ENCODE results near the gene THOC2.
A peak's percentile ranks its signal among the peaks of the same experiment; 100 is the strongest.
"Not testable (repeated sequence)": the region's sequence is repeated elsewhere in the genome, so short reads cannot be mapped to it uniquely, and the experiment has no call there.

The THOC2 gene, protein sequence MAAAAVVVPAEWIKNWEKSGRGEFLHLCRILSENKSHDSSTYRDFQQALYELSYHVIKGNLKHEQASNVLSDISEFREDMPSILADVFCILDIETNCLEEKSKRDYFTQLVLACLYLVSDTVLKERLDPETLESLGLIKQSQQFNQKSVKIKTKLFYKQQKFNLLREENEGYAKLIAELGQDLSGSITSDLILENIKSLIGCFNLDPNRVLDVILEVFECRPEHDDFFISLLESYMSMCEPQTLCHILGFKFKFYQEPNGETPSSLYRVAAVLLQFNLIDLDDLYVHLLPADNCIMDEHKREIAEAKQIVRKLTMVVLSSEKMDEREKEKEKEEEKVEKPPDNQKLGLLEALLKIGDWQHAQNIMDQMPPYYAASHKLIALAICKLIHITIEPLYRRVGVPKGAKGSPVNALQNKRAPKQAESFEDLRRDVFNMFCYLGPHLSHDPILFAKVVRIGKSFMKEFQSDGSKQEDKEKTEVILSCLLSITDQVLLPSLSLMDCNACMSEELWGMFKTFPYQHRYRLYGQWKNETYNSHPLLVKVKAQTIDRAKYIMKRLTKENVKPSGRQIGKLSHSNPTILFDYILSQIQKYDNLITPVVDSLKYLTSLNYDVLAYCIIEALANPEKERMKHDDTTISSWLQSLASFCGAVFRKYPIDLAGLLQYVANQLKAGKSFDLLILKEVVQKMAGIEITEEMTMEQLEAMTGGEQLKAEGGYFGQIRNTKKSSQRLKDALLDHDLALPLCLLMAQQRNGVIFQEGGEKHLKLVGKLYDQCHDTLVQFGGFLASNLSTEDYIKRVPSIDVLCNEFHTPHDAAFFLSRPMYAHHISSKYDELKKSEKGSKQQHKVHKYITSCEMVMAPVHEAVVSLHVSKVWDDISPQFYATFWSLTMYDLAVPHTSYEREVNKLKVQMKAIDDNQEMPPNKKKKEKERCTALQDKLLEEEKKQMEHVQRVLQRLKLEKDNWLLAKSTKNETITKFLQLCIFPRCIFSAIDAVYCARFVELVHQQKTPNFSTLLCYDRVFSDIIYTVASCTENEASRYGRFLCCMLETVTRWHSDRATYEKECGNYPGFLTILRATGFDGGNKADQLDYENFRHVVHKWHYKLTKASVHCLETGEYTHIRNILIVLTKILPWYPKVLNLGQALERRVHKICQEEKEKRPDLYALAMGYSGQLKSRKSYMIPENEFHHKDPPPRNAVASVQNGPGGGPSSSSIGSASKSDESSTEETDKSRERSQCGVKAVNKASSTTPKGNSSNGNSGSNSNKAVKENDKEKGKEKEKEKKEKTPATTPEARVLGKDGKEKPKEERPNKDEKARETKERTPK (N-terminal part only)

DNA sequence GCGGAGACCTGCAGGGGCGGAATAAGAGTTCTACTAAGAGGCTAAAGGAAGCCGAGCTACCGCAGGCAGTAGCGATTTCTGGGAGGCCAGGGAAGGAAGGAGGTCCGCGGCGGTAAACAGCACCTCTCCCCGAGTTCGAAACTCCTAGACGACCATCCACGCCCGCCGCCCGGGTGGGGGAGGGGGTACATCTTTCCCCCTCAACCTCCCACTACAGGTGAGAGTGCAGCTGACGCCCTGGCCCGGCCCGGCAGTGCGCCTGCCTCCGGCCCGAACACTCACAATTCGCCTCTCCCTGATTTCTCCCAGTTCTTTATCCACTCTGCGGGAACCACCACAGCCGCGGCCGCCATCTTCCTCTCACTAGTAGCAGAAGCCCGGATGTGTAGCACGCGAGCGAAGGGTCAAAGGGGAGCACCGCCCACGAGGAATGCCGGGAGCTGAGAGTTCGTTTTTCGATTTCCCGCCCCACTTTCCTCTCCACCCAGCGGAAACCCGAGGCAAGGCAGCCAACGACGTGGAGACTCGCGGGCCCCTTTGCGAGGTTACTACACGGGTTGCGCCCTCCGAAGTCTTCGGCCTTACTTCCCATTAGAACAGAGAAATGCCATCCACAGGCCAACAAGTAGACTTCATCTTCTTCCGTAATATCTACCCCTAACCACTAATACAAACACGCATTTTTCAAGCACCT is at the start of gene THOC2:
Gene THOC2 (minus strand): TSS at position 383 of the 694 bp plus-strand sequence. CDS start 30 bp downstream, at position 353.
- peak; percentile 64 for DNase-seq

DNA sequence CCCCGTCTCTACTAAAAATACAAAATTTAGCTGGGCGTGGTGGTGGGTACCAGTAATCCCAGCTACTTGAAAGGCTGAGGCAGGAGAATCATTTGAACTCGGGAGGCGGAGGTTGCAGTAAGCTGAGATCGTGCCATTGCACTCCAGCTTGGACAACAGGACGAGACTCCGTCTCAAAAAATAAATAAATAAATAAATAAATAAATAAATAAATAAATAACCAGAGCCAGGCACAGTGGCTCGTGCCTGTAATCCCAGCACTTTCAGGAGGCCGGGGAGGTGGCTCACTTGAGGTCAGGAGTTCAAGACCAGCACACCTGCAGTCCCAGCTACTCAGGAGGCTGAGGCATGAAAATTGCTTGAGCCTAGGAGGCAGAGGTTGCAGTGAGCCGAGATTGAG is 48.9 kb upstream of the THOC2 start:
- not testable (repeated sequence) for DNase-seq

DNA sequence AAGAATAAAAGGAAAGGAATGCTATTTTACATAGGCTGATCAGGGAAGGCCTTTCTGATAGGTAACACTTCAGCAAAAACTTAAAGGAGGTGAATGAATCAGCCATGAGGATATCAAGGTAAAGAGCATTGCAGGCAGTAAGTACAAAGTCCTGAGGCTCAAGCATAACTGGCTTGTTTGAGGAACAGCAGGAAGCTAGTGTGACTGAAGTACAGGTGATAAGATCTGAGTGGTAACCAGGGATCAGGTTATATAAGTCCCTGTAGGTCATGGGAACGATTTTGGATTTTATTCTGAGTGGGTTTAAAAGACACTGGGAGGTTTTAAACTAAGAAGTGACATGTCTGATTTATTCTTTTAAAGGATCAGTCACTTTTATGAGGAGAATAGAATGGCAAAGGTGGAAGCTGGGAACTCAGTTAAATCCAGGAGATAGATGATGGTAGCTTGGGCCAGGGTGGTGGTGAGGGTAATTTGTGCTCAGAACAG is 47.1 kb upstream of the THOC2 start:
- no peak for DNase-seq

DNA sequence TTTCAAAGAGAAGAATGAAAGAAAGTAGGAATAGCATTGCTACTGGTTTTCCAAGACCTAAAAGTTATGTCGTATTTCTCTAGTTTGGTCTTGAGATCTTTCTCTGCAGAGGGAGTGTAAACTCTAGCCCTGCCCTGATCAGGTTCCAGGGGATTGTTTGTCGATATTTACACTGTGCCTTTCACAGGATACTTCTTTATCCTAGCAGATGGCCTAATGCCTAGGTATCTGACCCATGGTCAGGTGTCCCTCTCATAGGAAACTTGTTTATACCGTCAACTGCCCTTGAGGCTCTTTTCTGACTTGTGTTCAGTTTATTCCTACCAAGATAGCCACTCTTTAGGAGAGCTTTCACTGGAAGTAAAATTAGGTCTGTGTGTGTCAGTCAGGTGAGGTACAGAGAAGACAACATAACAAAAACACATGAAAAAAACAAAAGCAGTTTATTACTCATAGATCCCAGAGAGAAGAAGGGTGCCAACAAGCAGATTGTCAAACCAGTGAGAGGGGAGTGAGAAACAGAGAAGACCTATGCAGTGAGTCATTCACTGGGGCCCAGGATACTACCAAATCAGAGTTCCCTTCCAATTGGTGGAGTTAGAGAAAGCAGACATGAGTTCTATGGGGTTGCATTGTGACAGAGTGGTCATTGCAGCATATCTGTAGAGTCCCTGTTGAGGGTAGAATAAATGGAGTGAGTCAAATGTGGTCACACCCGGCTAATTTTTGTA is 40.6 kb upstream of the THOC2 start:
- no peak for DNase-seq

DNA sequence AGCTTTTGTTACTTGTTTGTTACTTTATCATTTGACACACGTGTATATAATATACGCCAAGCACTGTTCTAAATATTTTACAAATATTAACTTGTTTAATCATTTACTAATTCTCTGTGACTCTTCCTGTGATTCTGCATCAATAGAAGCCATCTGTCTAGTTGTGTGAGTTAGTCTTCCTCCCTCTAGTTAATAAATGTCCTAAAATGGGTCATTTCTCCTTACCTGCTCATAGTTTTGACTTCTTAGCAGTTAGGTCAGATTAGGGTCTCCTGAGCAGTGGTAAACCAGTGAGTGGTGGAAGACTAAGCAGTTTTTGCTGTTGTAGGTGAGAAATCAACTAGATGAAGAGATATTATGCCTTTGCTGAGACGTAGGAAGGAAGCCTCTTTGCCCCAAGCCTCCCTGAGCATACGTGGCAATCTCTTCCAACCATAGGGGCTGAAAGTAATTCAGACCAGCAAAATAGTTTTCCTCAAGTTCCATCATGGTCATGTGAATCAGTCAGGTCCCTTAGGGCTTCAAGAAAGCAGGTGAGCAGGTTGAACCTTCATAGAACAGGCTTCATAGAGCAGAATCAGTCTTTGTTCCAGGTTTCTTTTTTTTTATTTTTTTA is 38.7 kb upstream of the THOC2 start:
- no peak for DNase-seq

DNA sequence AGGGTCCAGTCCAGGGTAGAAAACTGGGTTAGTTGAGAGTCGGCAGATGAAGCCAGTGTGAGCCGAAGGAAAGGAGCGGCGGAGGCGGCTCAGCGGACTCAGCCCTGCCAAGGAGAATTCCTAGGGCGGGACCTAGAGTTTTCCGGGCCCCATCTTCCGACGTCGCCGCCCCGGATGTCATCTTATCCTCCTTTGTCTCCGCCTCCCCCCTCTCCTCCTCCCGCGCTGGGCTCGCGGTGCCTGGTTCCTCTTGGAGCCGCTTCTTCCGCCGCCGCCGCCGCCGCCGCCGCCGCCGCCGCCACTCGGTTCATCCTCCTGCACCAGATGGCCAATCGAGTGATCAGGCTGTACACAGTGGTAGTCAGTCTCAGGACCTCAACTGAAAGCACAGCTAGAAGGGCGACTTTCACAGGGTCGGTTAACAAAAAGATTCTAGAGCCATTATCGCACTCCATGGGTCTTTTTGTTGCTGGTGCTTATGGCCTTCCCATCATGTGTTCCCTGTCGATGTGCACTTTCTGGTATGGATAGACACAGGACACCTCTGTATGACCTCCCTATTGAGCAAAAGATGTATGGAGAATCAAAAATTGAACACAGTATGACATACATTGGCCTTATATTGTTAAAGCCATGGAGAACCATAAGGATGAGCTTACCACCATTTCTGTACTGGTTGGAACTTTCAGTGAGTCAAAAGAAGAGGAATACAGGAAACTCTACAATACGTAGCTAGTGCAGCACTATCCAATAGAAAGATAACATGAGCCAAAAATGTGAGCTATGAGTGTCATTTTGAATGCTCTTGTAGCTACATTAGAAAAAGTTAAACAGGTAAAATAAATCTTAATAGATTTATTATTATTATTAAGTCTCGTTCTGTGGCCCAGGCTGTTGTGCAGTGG is 32.4 kb upstream of the THOC2 start:
- no peak for DNase-seq

DNA sequence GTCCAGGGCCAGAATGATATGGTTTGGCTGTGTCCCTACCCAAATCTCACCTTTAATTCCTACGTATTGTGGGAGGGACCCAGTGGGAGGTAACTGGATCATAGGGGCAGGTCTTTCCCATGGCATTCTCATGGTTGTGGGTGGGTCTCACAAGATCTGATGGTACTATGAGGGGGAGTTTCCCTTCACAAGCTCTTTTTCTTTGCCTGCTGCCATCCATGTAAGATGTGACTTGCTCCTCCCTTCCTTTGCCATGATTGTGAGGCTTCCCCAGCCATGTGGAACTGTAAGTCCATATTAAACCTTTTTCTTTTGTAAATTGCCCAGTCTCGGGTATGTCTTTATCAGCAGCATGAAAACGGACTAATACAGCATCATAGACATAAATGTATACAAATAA is 27.0 kb upstream of the THOC2 start:
- not testable (repeated sequence) for DNase-seq

DNA sequence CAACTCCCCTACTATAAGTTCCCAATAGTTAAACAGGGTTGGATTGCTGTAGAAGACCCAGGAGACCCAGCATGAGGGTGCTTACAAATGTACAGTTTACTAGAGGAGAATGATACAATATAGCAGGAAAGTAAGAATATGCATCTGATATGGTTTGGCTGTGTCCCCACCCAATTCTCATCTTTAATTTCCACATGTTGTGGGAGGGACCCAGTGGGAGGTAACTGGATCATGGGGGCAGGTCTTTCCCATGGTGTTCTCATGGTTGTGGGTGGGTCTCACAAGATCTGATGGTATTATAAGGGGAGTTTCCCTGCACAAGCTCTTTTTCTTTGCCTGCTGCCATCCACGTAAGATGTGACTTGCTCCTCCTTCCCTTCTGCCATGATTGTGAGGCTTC is 24.9 kb upstream of the THOC2 start:
- DNase-seq = not testable (repeated sequence)

DNA sequence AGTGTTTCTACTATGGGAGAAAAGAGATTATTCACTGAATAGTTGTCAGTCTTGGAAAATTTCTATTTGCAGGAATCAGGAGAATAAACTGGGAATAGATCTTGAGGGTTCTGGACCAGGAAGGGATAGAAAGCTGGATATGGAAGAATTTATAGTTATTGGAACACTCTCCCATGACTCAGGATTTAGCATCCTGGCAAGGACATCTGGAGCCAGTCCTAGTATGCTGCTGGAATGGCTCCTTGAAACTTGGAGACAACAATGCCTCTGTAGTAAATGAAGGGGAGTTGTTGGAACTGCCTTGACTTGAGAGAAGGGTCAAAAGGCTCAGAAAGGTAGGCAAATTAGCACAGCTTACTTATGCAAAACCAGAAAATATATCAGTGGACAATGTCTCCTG is 23.5 kb upstream of the THOC2 start:
- DNase-seq = no peak

DNA sequence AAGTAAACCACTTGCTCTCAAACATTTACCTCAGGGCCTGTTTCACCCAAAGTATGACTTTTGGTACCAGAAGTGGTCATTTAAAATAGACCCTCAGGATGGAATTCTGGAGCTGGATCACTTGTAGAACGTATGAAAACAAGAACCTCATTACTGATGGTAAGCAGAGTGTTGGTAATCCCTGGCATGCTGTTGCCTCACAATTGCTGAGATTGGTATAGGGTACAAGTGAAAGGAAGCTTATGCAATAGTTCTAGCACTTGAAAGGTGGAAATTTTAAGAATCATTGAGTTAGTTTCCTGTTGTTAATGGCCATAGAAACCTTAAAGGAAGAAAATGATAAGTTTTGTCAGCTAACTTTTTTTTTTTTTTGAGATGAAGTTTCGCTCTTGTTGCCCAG is 22.3 kb upstream of the THOC2 start:
- no peak for DNase-seq

DNA sequence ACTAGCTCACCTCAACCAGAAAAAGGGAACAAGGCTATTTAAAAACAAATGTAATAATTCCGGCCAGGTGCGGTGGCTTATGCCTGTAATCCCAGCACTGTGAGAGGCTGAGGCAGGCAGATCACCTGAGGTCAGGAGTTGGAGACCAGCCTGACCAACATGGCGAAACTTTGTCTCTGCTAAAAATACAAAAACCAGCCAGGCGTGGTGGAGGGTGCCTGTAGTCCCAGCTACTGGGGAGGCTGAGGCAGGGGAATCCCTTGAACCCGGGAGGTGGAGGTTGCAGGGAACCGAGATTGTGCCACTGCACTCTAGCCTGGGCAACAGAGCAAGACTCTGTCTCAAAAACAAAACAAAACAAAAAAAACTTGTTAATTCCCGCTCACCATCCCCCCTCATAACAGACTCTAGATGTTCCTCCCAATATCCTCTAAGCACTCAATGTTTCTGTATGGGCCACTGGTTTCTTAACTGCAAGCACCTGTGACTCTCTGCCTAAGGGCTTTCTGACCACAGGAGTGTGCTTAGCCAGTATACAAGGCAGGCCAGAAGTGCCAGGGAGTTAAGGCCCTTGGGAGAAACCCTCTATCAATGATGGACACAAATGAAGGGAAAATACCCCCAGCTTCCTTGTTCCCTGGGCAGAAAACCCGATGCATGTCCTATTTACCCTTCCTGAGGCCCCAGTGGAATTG is 21.0 kb upstream of the THOC2 start:
- DNase-seq = no peak

DNA sequence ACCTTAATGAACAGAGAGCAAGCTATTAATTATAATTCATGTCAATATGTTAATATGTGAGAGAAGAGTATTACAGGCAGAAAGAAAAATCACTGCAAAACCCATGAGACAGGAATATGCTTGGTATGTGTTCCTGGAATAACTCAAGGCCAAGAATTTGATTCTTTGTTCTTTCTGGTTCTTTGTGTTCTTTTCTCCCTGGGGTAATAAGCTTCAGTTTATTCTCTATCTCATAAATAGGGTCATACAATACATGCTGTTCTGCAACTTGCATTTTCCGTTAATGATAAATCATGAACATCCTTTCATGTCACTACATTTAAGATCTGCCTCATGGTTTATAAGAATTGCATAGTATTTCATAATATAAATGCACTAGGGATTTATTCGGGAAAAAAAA is 16.8 kb upstream of the THOC2 start:
- DNase-seq = no peak

DNA sequence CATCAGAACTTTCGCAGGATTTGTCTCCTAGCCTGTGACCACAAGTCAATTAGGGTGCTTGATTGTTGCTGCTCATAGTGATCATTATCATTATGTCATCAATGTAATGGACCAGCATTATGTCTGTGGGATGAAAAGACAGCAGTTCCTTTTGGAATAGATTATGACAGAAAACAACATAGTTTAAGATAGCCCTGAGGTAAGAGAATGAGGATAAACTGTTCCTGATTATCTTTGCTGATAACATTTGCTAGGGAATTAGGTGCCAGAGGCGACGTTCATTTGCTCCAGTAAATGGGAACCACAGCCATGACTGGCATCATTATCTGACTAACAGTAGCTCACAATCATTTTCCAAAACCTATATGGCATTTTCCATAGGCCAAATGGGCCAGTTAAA is 12.7 kb upstream of the THOC2 start:
- DNase-seq = no peak

DNA sequence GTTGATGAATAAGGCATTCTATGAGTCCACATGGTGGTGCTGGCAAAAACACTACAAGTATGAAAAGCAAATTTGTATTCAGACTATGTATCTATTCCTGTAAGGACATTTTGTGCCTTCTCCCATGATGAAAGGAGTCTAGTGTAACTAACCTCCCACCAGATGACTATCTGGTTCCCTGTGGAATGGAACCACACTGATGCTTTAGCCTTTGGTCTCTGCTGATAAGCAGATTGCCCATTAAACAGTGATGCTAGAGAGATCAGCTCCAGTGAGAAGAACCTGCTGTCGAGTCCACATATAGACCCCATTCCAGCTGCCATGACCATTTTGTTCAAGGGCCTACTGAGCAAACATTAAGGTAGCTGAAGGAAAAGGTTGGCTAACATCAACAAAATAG is 10.5 kb upstream of the THOC2 start:
- no peak for DNase-seq

DNA sequence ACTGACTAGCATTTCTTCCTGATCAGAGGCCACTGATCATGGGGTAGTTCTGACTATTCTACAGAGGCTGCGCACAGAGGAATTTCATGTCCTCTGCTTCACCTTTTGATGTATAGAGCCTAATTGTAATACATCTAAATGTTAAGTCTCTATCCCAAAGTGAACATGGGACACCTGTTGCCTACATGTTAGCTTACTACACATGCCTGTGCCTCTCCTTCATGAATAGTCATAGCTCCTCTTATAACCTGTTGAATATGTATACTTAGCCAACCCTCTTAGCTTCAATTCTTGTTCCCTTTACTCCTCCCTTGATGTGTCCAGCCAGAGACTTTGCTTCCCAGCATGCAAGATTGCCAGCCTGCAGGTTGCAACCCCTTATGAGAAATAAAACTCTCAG is 9.6 kb upstream of the THOC2 start:
- DNase-seq = no peak

DNA sequence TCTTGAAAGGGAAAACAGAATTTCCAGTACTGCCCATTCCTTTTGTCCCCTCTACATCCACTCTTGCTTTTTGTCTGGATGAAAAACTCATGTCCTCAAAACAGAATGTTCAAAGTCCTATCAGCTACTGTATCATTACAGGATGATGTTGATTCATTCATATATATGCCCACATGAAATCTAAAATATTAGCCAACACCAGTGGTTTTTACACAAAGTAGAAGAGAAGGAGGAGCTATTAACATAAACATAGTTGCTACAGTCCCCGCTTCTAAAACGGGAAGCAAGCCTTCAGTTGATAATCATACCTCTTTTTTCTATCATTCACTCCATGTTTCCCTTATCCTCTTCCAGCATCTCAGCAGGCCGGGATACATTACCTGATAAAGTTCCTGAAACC is 7.7 kb upstream of the THOC2 start:
- no peak for DNase-seq

DNA sequence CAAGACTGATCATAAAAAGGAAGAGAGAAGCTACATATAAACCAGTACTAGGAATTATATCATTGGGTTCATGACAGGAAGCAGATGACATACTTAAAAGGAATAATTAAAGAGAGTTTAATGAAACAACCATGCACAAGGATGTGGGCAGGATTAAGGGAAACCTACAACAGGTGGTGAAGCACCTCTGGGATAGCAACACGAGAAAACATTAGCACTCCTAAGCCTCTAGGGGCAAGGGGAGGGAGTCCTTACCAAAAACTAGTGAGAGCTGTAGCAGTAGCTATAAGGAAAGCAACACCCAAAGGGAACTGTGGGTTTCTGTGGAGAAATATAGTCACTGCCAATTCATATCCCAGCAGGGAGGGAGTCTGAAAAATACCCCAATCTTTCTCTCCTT is 7.2 kb upstream of the THOC2 start:
- no peak for DNase-seq

DNA sequence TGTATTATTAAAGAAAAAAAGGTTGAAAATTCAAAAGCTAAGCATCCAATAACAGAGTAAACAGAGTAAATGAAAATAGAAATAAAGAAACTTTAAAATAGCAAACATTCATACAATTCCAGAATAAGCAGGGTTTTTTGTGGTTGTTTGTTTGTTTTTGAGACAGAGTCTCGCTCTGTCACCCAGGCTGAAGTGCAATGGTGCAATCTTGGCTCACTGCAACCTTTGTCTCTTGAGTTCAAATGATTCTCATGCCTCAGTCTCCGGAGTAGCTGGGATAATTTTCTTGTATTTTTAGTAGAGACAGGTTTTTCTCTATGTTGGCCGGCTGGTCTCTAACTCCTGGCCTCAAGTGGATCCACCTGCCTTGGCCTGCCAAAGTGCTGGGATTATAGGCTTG is 6.6 kb upstream of the THOC2 start:
- no peak for DNase-seq

DNA sequence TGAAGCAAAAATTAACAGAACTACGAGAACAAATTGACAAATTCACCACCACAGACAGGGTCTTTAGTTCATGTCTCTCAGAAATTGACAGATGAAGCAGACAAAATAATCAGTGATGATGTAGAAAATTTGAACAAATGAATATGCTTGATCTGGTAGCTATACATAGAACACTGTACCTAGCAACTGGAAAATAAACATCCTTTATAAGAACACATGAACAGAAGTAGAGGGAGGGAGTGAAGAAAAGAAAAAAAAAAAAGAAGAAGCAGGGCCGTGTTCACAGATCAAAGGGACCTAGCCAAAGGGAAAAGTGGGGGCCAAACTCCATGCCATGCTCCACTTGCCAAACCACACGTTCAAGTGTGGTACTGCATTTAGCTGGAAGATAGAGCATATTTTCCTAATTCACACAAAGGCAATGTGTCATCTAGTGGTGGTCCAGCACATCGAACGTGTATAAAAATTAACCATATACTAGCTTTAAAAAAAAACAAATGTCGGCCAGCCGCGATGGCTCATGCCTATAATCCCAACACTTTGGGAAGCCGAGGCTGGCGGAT is 5.6 kb upstream of the THOC2 start:
- DNase-seq = no peak

Measured in NK-92 treated with Interleukin-12 subunit alpha and Interleukin-12 subunit beta, amount 100 ng/mL, for 24 hours (cell line).